ENCODE results near the gene TMX3.
A peak's percentile ranks its signal among the peaks of the same experiment; 100 is the strongest.

TMX3 gene

DNA sequence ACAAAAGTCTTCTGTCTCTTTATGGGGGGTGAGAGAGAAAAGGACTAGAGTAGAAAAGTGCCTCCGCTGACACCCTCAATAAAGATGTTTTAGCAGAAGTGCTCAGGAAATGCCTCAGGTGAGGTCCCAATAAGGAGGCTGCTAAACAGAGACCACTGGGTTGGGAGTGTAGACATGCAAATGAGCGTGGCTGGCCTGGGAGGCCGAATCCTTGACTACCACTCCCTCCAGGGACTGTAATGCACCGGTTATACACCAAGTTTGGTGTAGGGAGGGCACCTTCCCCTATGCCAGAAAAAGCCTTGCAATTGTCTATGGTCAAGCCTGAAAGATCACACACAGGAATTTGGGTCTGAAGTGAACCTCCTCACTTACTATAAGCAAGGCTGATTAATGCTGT lies 1.8 kb downstream of the TMX3 start:
- no peak for DNase-seq (ENCODE audit: low read depth)

DNA sequence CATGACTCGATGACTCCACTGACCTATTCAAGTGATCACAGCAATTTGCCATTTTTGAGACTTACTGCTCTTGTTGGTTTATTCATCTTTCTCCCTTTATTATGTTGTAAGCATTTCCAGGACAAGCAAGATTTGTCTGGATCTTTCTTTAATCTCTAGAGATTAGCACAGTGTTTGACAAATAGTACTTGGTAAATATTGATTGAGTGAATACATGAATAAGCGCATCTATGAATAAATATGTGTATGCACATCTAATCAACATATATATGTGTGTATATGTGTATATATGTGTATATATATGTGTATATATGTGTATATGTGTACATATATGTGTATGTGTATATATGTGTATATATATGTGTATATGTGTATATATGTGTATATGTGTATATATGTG lies 7.3 kb downstream of the TMX3 start:
- peak; percentile 25 for DNase-seq (ENCODE audit: low read depth)

DNA sequence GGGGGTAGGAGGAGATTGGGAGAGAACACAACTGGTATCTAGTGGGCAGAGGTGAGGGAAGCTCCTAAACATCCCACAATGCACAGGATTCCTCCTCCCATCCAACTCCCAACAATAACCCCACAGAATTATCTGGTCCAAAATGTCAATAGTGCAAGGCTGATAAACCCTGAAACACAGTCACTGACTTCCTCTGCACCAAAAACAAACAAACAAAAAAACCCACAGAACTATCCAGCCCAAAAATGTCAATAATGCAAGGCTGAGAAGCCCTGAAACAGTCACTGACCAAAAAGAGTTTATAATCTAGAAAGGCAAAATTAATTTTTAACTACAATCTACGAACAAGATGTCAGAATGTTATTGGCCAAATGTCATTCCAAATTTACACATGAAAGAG lies 9.8 kb downstream of the TMX3 start:
- peak; percentile 10 for DNase-seq (ENCODE audit: low read depth)

DNA sequence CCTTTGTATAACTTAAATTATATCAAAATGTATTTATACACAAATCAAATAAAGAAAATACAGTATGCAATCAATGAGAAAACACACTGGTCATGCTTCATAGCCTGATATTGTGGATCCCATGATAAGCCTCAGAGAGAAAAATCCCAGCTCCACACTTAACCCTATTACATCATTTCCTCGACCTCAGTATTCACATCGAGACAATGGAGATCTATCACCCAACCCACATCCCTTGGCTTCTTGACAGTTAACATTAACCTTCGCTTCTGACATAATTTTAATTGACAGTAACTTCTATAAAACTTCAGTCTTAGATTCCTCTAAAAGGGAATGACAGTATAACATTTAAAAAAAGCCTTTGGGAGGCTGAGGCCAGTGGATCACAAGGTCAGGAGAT lies 11.6 kb downstream of the TMX3 start:
- no peak for DNase-seq (ENCODE audit: low read depth)

DNA sequence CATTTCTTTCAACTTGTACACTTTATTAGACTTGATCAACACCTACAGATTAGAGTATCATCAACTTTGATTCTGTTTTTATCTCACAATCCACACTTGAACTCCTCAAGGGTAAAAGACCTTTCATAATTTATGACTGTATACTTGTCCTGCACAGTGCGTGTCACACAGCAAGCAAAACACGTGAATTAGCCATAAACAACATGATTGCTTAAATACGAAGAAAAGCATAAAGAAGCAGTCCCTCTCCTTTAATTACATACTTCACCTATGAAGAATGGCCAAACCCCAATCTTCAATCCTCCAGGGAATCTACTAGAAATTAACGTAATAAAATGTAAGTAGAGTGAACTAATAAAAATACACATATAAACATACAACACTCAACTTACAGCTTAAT lies 13.6 kb downstream of the TMX3 start:
- no peak for DNase-seq (ENCODE audit: low read depth)

DNA sequence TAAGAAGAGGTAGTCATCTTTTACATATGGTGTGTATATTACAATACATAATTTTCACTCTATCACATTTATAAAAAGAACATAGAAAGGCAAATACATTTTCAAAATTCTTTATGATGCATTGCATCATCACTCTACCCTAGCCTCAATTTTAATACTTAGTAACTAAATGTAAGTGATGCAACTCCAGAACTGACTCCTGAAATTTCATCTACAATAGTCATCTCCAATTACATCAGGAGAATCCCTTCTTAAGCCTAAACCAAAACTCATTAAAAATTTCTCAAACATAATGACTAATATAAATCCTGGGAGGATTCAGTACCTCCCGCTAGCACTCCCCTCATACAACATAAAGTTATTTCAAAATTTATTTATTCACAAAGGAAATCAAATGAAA lies 15.9 kb downstream of the TMX3 start:
- peak; percentile 51 for DNase-seq (ENCODE audit: low read depth)

DNA sequence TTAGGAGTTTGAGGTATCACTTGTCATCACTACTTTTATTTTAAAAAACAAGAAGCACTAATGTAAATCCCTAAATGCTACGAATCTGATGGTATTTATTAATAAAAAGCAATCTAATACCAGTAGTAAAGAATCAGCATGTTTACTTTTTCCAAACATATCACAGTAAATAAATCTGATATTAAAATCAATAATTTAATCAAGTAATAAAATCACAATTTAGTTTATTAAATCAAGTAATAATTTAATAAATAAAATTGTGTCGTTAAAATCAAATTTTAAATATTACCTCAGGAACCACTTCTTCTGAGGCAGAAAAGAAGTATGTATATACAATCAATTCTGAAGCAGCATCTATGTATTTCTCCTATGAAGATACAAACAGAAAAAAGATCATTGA lies 18.0 kb downstream of the TMX3 start:
- no peak for DNase-seq (ENCODE audit: low read depth)

DNA sequence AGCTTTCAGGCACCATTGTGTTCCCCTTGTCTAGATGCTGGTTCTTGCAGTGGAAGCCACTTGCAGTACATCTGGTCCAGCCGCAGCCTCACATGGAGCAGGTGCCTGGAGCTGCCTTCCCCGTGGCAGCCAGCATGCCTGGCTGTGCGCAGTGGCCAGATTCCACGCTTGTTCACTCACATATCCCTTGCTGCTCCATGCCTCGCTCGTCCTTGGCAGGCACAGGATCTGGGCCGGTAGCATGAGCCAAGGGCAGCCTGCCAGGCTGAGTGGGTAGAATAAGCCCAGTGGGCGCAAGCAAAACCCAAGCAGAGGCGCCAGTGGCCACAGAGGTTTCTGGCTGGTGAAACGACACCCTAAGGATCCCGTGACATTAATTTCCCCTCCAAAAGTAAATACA lies 20.6 kb downstream of the TMX3 start:
- no peak for DNase-seq (ENCODE audit: low read depth)

DNA sequence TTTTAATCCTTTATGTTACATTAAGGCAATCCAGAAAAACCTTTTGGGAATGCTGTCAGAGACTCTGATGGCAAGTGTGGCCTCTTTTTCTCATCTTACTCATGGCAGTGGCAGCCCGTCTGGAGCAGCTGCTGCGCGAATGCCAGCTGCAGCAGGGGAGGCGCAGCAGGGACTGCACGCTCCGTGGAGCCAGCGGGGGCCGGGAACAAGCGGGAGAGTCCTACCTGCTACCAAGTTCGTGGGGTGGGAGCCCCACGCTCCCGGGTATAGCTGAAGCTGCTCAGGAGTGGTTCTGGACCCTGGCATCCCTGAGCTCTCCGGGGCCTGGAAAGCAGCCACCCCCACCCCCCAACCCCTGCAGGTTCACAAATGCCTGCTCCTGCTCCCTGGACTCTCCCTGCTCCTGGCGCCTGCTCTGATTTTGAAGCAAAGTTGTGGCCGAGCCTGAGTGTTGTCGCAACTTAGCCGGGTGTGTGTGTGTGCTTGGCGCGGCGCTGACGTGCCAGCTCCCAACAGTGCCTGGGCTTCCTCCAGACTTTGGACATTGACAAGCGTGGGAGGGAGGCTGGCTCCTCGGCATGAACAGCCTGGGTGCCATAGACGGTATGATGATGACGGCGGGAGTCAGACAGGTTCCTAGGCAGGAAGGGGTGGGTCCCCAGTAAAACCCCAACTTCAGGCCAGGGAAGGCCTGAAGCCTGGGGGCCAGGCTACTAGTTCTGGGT lies 21.7 kb downstream of the TMX3 start:
- DNase-seq (ENCODE audit: low read depth), result no peak

DNA sequence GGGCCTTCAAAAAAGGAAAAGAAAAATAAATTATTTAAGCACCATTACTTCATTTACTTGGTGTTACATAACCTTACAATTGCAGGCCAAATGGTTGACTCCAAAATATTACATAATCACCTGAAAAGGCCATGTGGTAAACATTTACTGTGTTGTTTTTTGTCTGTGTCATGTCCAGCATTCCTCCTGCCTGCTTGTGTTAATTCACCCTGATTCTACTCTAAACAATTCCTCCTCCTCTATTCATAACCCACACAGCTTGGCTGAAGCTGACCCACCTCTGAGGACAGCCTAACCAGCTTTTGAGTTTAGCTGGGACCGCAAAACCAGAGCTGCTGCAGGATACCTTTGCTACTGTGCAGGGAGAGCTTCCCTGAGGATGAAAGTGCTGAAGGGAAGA lies 35.4 kb downstream of the TMX3 start:
- DNase-seq (ENCODE audit: low read depth), result peak; percentile 3

DNA sequence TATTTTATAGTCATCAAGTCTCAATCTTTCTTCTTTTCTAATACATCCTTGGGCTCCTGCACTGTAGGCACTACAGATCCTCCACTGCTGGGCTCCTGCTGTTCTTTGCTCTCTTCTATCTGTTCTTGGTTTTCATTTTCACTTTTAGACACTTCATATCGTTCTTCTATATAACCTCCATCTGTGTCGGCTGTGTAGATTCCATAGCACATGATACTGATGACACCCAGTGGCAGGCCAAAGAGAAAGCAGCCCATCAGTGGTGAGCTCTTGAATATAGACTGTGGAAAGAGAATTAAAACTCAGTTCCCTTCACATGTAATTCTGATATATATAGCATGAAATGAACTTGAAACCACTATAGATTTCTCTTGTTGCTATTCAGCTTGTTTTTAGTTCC lies 38.0 kb downstream of the TMX3 start:
- DNase-seq (ENCODE audit: low read depth), result peak; percentile 9

DNA sequence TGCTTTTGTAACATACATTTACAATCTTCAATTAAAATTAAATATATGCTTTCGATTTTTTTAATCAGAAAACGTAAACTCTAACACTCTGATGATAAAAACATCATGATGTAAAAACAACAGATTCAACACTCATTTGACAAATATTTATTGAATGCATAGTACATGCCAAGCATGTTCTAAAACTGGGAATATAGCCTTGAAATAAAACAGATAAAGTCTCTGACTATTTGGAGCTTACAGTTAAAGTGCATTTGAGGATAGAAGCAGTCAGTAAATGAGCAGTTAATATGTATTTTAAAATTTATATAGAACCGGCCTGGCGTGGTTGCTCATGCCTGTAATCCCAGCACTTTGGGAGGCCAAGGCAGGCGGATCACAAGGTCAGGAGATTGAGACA lies 47.8 kb downstream of the TMX3 start:
- DNase-seq (ENCODE audit: low read depth), result no peak

DNA sequence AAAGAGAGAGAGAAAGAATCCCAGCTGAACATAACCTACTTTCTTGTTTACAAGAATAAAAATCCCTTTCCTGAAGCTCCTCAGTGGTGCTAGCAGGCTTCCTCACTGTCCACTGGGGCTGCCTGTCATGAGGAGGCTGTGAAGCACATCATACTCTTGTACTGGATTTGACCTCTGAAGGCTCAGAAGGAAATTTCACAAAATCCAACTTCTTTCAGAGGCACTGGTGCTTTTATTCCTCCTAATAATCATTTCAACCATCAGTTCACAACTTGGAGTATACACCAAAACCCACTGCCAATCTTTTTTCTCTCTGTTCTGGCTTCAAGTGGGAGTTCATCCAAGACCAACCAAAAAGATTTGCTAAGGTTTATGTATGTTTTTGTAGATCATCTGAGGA lies 48.5 kb downstream of the TMX3 start:
- no peak for DNase-seq (ENCODE audit: low read depth)

DNA sequence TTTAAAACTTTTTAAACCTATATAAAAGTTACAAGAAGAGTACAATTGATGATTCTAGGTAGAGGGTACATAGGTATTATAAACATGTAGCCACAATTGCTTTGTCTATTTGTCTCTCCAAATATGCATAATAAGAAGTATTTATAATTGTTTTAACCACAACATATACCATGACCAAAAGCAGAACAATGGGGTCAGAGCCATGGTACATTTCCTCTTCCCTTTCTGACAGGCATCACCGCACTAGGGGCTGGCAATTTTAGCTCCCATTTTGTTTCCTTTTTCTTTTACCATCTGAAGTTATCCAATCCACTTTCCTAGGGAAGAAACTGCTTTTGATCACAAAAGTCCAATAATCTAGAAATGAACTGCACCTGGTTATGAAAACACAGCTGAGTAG lies 49.3 kb downstream of the TMX3 start:
- DNase-seq (ENCODE audit: low read depth), result no peak

DNA sequence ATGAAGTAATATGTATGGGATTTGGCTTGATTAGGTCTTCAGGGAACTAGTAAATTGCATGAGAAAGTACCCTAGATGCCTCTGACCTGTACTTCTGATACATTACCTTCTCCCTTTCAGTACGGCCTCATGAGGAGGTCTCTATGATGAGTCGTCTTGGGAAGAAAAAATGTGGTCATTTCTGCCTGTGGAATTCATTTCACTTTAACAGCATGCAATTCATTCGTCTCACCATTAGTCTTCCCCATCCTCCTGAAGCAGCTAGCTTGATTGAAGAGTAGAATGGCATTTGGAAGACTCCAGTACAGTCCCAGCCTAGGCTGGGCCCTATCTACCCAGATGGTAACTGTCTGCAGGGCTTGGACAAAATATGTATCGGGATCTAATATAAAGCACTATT lies 52.2 kb downstream of the TMX3 start:
- peak; percentile 63 for DNase-seq (ENCODE audit: low read depth)

DNA sequence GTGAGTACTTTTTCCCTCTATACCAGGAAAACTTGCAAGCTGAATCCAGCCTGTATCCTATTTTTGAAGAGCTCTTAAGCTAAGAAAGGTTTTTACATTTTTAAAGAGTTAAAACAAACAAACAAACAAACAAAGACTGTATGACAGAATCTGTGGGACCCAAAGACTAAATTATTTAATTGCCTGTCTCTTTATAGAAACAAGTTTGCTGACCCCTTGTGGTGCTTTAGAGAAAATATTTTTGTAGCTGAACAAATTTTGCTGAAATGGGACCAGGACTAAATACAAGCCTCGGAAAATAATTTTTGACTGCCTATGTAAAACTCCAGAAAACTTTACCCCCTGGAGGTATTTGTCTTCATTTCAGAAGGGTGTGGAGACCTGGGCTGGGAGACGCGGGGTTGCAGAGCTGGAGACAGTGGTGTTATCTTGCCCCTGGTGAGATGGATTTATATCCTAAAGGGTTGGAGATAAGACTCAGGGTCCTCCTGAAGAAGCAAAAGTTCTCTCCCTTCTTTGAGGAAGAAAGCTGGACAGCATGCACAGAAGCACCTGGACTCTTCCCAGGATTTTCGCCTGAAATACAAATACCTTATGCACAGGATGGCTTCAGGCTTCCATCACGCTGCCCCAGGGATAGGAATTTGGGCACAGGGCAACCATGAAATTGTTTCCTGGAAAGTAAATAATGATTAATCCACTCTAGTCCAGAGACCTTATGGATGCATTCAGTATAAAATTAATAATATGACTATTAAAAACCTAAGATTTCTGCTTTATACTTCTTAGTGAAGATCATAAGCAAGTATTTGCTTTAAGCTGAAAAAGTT lies 54.3 kb downstream of the TMX3 start:
- peak; percentile 74 for DNase-seq (ENCODE audit: low read depth)

DNA sequence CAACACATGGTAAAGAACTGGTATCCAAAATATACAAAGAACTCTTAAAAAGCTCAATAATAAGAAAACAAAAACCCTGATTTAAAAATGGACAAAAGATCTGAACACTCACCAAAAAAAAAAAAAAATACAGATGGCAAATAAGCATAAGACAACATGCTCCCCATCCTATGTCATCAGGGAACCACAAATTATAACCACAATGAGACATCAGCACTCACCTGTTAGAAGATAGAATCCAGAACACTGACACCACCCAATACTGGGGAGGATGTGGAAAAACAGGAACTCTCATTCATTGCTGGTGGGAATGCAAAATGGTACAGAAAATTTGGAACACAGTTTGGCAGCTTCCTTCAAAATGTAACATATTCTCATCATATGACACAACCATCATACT lies 66.7 kb downstream of the TMX3 start:
- no peak for DNase-seq (ENCODE audit: low read depth)

DNA sequence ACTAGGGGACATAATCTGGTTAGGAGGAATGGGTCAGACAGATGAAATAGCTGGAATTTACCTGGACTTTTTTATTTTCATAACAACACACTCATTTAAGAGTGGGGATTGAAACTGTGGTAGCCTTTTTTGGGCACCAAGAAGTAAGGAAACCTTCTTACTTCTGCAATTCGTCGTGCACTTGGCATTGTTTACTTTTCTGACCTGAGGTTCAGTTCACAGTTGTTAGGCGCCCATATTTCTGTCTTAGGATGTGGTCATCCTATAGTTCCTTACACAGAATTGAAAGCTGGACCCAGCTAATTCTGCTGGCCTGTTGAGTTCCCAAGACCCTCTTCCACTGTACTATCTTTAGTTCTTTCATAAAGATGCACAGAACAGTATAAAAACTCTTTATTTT lies 72.9 kb downstream of the TMX3 start:
- no peak for DNase-seq (ENCODE audit: low read depth)

DNA sequence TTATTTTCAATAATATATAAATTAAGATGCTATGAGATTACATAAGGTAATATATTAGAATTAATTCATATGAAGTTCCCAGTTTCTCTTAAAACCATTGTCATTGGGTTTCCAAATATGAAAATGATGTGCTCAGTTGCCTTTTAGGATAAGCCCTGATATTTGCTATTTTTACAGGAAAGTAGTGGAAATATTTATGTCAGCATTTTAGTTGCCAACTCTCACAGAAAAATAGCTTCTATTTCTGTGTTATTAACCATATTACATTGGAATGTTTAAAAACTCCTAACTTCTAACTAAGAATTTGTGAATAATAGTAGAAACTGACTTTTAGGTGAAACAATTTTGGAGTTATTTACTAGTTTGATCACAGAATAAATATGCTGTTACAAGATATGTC lies 74.0 kb downstream of the TMX3 start:
- DNase-seq (ENCODE audit: low read depth), result no peak

DNA sequence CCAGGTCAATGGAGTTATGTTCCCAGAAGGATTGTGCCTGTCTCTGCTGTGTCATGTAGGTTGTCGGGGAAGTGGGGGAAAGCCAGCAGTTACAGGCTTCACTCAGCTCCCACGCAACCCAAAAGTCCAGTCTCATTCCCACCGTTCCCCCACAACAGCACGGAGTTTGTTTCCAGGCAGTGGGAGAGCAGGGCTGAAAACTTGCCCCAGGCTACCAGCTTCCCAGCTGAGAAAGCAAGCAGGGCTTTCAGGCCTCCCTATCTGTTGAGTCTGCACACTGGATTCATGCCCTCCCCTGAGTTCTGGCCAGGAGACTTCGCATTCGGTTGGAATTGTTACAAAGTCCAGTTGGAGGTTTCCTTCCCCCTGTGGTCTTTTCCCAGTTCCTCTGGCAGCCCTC lies 76.3 kb downstream of the TMX3 start:
- no peak for DNase-seq (ENCODE audit: low read depth)

DNA sequence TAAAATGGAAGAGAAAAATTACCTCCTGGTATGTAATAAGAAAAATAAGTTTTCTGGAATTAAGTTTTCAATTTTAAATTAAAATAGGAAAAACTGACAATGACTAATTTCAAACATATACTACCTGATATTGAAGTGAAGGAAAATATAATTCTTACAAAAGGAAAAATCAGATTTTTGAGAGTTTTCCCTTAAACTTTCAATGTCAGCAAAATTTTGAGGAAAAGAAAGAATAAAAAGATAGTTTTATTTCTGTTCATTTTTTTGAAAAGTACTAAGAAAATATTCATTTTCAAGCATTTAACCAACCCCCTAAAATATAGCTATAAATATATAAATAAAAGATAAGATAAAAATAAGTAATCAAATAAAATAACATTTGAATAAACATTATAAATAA lies 87.1 kb downstream of the TMX3 start:
- DNase-seq (ENCODE audit: low read depth), result no peak

Data from ELR (cell line).